GM18517 (cell line): Measurements from ENCODE around the gene MLLT3.
A peak's percentile ranks its signal among the peaks of the same experiment; 100 is the strongest.

ENCODE experiments used
- ATAC-seq: cut with Tn5 transposase; IDR thresholded peaks from one replicate; pipeline ENCODE4 v1.9.1; 2021; ENCODE audit warnings: mild to moderate bottlenecking, moderate library complexity; ENCODE audit not compliant: unreplicated experiment

MLLT3 gene

DNA sequence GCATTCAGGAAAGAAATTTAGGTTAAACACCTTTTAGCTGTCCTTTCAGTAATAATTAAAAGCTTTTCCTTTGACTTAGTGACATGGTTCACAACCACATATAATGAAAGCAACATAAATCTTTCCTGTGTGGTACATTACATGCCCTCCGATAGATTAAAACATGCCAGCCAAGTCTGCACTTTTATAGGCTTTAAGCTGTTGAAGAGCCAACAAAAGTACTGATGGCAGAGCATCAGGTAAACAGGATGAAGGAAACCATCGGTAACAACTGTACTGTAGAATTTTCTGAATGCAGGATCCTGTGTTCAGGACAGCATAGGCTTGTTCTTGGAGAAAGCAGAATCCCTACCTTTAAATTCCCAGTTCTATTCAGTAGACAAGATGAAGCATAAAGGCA is 226.6 kb downstream of the MLLT3 start:
- no peak for ATAC-seq

- ATAC-seq: no peak
Observed at GRCh38 chr9:20394969-20395368, 227.3 kb downstream of the MLLT3 start.

GRCh38 chr9:20391208-20391607 is 231.1 kb downstream of the MLLT3 start:
- no peak for ATAC-seq

GRCh38 chr9:20390400-20390799 is 231.9 kb downstream of the MLLT3 start:
- no peak for ATAC-seq

- no peak for ATAC-seq
Observed at GRCh38 chr9:20387062-20387461, 235.2 kb downstream of the MLLT3 start.

DNA sequence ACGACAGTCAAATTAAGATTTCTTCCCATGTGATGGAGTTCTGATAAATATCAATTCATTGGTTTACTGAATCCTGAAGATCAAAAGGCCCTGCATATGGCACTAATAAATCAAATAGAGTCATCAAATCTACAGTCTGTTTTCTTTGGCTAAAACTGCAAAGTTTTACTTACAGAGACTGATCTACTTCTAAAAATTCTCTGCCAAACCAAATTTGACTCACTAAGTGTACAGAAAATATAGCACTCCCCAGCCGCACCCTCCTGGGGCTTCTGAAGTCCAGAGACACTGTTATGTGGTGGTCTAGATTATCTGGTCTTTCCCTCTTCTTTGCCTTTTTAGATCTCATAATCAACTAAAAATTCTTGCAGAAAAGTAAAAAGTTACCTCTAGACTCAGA is 237.7 kb downstream of the MLLT3 start:
- no peak for ATAC-seq

GRCh38 chr9:20382460-20383071 is 239.7 kb downstream of the MLLT3 start:
- ATAC-seq: peak; percentile 58

GRCh38 chr9:20380546-20380945 is 241.8 kb downstream of the MLLT3 start:
- no peak for ATAC-seq

DNA sequence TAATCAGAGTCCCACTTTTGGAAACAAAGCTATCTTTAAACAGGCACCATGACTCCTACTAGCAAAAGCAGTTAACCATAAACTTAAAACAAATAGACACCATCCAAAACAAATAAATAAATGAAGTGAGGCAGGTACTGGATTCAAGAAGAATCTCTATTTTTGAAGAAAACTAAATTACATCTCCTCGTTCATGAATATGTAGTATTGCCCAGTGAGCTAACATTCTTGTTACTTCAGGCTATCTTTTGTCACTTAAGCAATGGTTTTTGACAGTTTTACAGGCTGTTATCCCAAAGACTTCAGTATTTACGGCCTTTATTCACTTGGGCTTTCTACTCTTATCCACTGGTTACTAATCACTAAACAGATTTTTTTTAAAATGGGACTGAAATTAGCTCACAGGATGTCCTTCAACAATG is 242.5 kb downstream of the MLLT3 start:
- no peak for ATAC-seq

GRCh38 chr9:20378851-20379250 is 243.4 kb downstream of the MLLT3 start:
- ATAC-seq: no peak

DNA sequence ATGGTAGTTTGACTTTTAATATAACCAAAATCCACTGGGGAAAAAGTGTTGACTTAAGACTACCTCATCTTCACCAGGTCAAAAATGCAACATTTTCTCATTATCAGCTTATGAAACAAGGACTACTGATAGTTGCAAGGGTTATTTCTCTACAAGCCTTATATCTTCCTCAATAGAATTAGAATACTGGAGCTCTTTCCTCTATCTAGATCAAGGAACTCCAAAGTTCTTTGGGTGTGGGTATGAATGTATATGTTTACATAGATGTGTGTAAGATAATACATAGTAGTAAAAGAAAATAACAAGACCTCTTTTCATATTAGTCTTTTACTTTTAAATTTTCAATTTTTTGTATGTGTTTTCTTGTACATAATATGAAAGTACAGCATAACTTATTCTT is 244.5 kb downstream of the MLLT3 start:
- no peak for ATAC-seq

DNA sequence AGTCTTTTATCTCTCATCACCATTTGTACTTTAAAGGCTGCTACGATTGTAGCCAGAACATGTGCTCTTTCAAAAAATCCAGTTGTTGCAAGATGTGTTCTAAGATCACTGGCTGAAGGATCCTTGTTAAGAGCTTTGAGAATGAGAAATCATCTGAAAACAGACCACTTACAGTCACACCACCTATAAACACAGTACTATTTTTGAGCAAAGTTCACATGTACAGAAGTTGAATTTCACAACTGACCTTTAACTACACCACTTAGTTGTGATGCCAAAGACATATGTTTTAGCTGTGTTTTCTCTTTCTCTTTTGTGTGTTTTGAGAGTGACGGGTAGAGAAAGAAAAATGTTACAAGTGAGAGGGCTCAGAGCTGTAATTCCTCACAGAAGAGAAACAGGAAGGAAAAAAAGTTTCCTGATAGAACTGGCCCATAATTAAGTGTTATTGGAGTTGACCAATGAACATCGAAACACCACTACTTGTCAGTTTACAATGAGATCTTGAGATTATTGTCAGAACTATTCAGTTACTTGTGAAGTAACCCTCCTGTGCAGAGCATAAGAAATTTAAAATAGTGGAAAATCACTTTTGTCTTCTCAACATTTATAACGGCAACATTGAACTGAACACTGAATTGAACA is 245.4 kb downstream of the MLLT3 start:
- peak; percentile 55 for ATAC-seq

GRCh38 chr9:20376042-20376441 is 246.3 kb downstream of the MLLT3 start:
- ATAC-seq: no peak

- ATAC-seq: no peak
Observed at GRCh38 chr9:20373263-20373662, 249.0 kb downstream of the MLLT3 start.

DNA sequence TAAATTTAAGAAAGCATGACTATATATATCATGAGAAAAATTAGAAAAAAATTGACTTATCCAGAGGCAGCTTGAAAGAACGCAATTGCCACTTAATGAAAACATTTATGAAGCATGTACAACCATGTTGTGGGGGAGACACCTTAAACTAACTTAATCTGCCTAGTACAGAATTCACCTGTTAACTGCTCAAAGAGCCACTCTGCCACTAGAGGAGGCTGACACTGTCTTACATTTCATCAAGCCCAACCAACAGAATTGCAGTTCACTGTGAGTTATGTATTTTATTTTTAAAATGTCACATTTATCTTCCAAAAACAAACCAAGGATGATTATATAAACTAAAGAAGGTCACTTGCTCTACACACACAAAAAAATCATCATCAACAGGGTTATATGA is 252.9 kb downstream of the MLLT3 start:
- ATAC-seq: no peak

DNA sequence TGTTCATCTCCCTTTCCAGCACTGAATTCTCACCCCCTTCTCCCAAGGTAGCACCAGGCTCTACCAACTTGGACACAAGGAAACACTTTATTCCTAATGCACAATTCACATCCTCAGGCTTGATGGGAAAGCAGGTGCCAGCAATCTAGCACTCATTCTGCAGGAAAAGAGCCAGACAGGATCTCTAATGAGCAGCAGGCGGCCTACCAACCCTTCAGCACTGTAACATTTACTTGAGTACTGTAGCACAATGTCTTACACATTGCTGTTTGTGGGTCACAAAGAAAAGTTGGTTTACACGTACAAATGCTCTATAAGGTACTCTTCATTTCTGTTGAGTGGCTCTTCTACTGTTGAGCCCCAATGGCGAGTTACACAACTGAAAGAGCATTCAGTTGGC is 254.4 kb downstream of the MLLT3 start:
- ATAC-seq: no peak

- no peak for ATAC-seq
Observed at GRCh38 chr9:20364959-20365358, 257.3 kb downstream of the MLLT3 start.

- no peak for ATAC-seq
Observed at GRCh38 chr9:20363233-20363632, 259.1 kb downstream of the MLLT3 start.

GRCh38 chr9:20361656-20362570 is 260.4 kb downstream of the MLLT3 start:
- peak; percentile 83 for ATAC-seq

- ATAC-seq: no peak
Observed at GRCh38 chr9:20361229-20361628, 261.1 kb downstream of the MLLT3 start.

- ATAC-seq: no peak
Observed at GRCh38 chr9:20358207-20358606, 264.1 kb downstream of the MLLT3 start.

DNA sequence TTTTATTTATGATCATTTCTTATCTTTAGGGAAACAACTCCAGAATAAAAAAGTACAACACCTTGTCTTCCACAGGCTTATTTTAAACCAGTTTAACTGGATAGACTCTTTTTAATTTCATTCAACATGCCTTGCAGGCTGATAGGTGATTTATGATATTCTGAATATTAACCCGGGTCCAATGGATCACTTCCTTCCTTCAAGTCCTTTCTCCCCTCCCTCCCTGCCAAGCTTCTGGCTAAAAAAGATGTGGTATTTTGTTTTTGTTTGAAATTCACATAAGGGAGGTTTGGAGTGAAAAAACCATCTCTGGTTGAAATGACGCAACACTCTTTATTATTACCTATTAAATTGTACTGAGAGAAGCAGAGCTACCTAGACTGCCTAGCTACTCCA is 265.3 kb downstream of the MLLT3 start:
- no peak for ATAC-seq
